DMS53 treated with DMSO at 0.1 percent for 48 hours (cell line): ENCODE results near the gene RAB38.

Experiments
- DNase-seq: peaks from one replicate; lab custom pipeline; 2025; ENCODE audit not compliant: unreplicated experiment; lab: John Stamatoyannopoulos, UW

Gene RAB38

DNA sequence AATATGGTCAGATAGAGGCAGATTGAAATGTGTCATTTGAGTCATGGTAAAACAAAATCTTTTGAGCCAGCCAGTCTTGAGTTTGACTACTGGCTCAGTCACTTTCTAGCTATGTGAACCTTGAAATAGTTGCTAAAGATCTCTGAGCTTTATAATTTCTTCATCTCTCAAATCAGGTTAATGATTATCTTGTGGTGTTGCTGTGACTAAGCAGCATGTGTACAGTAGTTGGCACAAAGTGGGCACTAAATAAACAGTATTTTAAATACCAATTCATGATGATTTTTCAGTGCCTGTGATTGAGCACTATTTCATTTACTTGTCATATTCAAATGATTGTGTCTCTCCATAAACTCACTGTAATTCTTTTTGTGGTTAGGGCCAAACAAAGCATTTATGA, 70.8 kb downstream of the RAB38 start:
- peak; percentile 62 for DNase-seq

DNA sequence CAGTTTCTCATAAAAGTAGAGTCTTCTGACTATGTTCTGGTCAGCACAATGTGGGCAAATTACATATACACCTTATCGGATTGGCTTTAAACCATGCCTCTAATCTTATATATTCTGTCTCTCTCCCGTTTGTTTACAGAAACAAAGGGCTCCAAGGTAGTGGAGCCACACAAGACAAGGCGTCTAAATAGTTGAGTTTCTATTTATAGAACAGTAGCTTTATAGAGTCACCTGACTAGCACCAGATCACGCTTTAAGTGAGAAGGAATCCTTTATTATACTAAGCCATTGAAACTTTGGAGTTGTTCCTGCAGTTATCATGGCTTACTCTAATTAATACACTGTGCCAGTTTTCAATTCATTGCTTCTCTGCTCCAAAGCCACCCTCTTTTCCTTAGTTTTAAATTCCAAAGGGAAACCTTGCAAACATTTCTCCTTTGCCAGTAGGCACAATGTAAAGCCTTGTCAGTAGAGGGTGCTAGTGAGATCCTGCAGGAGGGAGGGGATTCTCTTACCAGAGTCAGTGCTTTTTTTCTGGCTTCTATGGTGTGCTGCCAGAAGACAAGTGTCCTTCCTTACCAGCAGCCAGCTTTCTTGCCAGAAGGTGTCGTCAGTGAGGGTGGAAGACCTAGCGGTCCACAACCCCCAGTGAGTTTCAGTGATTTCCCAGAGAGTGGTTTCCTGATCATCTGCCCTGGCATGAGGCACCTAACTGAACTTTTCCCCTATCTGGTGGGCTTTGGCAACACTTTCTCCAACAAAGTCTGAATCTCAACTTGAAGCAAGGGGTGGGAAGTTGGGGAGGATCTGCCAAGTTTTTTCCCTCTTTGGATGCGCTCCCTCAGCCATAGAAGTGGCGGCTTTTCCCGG, 71.7 kb downstream of the RAB38 start:
- DNase-seq = peak; percentile 87

DNA sequence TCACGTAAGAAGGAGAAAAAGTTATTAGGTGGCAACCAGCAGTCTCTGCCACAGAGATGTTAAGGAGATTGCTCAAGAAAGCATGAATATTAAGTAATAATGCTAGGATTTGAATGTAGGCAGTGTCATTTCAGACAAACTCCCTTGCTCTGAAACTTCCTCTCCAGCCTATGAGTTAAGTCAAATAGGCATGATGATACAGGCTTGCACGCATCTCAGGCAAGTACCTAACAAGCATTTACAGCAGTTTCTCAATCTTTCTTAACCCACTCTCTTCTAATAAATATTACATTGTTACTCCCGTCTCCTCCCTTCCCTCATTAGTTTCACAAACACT, 72.7 kb downstream of the RAB38 start:
- no peak for DNase-seq

DNA sequence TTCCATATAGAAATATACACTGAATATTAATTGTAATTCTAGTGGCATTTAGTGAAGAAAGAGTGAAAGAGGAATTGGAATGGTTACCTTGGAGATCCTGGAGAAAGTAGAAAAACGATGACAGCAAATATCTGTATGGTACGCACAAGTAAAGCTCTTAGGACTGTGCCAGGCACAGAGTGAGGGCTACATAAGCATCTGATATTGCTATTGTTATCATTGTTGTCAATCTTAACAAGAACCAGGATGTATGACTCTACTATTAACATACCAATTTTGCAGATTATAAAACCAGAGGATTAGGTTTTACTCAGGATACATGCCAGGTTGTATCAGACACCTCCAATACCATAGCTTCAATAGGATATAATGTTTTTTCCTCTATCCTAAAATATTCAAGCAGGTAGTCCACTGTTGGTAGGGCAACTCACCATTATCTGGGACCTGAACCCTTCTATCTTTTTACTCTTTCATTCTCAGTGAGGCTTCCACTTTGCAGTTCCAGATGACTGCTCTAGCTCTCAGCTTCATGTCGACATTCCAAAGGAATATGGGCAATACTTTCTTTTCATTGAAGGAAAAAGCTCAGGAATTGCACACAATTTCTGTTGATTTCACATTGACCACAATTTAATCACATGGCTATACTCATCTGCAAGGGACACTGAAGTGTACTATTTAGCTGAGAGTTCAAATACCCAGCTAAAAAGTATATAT, 73.2 kb downstream of the RAB38 start:
- no peak for DNase-seq

GRCh38 chr11:88100151-88100550, 75.1 kb downstream of the RAB38 start:
- no peak for DNase-seq

- DNase-seq = no peak
Observed at GRCh38 chr11:88098289-88098688, 77.0 kb downstream of the RAB38 start.

- DNase-seq = no peak
Observed at GRCh38 chr11:88089134-88089533, 86.1 kb downstream of the RAB38 start.

DNA sequence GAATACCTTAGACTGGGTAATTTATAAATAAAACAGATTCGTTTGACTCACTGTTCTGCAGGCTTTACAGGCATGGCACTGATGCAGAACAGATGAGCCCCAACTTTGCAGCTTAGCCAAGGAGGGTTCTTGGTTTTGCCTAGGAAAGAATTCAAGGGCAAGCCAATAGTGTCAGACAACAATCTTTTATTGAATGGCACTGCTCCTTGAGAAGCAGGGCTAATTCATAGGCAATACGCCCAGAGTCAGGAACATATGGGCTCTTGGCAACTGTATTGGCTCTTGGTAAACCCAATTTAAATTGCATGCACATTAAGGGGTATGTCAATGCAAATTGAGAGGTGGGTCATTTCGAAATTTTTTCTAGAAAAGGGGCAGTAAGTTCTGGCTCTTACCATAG, 87.9 kb downstream of the RAB38 start:
- DNase-seq = no peak

DNA sequence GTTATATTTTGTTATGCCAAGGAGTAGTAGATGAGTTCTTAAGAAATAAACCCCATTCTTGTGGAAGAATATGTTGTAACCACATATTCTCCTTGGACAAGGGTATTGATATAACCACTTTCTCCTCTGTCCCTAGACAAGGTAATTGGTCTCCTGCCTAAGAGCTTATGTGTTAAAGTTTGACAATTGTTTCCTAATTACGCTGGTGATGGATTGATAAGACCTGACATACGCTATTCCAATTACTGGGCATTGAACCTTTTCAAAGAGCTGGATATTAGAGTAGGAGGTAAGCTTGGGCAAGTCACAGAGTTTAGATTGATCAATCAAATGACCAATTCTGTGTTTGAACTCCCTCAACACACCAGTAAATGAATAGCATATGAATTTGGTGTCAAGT, 88.9 kb downstream of the RAB38 start:
- no peak for DNase-seq

DNA sequence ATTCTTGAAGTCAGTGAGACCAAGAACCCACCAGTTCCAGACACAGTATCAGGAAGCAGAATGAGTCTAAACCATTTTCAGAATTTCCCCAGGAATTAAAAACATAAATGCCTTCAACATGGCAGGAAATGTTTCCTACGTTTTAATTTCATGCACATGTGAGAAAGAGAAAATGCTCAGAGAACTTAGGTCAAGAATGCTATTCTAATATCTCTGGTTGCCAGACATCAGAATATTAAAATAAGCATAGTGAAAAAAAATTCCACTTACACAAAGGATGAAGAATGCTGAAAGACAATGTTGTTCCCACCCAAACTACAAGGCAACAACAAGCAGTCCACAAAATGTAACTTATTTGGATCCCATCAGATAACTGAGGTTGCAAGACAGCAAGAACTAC, 104.8 kb downstream of the RAB38 start:
- DNase-seq = no peak

DNA sequence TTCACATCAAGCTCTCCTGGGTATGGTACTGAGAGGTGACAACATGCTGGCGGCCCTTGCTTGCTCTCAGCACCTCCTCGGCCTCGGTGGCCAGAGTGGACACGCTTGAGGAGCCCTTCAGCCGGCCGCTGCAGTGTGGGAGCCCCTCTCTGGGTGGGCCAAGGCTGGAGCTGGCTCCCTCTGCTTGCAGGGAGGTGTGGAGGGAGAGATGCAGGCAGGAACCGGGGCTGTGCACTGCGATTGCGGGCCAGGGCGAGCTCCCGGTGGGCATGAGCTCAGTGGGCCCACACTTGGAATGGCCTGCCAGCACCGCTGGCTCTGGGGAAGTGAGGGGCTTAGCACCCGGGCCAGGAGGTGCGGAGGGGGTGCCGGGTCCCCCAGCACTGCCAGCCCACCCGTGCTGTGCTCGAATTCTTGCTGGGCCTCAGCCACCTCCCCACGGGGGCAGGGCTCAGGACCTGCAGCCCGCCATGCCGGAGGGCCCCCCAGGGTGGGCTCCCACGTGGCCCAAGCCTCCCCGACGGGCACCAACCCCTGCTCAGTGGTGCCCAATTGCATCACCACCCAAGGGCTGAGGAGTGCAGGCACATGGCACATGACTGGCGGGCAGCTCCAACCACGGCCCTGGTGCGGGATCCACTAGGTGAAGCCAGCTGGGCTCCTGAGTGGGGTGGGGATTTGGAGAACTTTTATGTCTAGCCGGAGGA, 106.2 kb downstream of the RAB38 start:
- DNase-seq = no peak

GRCh38 chr11:88066090-88066489, 109.2 kb downstream of the RAB38 start:
- no peak for DNase-seq

DNA sequence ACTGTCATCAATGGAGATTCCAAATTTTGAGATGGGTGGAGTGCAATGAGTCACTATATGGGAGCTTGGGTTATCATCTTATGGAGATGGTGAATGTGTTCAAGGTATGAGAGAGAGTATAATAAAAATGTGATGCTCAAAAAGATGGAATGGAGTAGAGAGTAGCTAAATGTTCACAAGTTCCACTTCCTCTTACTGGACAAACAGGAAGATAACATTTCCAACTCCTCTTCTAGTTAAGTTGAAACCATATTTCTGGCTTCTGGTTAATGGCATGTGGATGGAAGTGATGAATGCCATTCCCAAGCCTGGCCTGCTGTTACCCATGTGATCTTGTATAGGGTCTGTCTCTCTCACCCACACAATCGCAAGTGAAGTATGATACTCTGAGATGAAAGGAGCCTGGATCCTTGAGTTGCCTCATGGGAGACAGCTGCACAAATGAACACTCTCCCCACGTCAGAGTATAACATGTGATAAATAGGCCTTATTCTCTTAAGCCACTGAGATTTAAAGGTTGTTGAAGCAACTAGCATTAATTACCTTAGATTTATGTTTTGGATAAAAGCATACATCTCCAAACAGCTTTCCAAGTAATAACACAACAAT, 111.0 kb downstream of the RAB38 start:
- no peak for DNase-seq
